ENCODE measurements around the gene SHROOM2.

DNA sequence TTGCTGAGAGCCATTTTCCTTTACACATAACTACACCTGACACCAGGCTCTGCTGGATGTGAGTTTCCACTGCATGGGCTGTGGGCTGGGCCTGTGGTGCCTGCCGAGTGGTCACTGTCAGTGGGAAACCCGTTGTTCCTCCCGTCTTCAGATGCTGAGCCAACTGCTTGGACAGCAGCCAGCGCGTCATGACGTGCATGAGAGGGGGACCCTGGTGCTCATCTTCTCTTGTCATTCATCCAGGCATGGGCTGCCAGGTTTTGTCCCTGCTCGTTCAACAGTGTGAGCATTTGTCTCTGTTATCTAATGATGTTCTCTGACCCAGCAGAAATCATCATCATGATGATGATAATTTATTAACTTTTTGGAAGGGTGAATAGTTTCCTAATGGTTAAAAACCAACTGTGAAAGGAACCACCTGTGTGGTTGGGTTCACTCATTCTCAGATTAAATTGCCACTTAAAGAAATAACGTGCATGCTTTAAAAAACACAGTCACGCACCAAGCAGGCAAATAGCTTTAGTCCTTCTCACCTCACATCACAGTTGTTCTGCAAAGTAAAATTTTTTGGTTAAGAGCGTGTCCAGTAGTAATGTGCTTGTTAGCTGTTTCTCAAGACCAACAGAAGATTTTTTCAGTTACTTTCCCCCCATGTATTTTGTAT, 161.0 kb downstream of the SHROOM2 start:
- TF ChIP-seq, protein P1, sequence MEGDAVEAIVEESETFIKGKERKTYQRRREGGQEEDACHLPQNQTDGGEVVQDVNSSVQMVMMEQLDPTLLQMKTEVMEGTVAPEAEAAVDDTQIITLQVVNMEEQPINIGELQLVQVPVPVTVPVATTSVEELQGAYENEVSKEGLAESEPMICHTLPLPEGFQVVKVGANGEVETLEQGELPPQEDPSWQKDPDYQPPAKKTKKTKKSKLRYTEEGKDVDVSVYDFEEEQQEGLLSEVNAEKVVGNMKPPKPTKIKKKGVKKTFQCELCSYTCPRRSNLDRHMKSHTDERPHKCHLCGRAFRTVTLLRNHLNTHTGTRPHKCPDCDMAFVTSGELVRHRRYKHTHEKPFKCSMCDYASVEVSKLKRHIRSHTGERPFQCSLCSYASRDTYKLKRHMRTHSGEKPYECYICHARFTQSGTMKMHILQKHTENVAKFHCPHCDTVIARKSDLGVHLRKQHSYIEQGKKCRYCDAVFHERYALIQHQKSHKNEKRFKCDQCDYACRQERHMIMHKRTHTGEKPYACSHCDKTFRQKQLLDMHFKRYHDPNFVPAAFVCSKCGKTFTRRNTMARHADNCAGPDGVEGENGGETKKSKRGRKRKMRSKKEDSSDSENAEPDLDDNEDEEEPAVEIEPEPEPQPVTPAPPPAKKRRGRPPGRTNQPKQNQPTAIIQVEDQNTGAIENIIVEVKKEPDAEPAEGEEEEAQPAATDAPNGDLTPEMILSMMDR (IDR thresholded peaks at IDR 0.05): no peak
- TF ChIP-seq POLR2AphosphoS5 (IDR thresholded peaks at IDR 0.05): no peak
- no peak for TF ChIP-seq POLR2A (IDR thresholded peaks at IDR 0.05)
- no peak for TF ChIP-seq EP300 (IDR thresholded peaks at IDR 0.05)
